K562 (cell line): ENCODE results near the gene IGFBP4.

Source experiments
- SOX6 ChIP-seq: fragments of 450-650 bp; IDR thresholded peaks from 2 replicates; pipeline ENCODE4 v1.6.1; 2014; ENCODE audit warnings: mild to moderate bottlenecking
- ZFPM2 ChIP-seq: fragments of 250-450 bp; sonication (Bioruptor Pico); IDR thresholded peaks from 2 replicates; pipeline ENCODE4 v1.5.1; 2022; ENCODE audit warnings: mild to moderate bottlenecking
- TF ChIP-seq, protein P1 (sequence below), 3 experiments: IDR thresholded peaks in 2 of 3; conservative IDR thresholded peaks in 1 of 3; 2 replicates each; pipeline ENCODE4 v1.5.1; 2011 to 2012; ENCODE audit warnings: low read length in 3 of 3, mild to moderate bottlenecking in 3 of 3, control low read depth in 2 of 3, improper control_type of control experiment in 1 of 3, inconsistent platforms in 1 of 3, low read depth in 1 of 3, mixed read lengths in 1 of 3, moderate library complexity in 1 of 3; ENCODE audit not compliant: insufficient read depth in 2 of 3

GRCh38 chr17:40456396-40456951 lies 13.2 kb downstream of the IGFBP4 start:
- TF ChIP-seq ZFPM2 (no peak), SOX6 (no peak)
- TF ChIP-seq, protein P1, sequence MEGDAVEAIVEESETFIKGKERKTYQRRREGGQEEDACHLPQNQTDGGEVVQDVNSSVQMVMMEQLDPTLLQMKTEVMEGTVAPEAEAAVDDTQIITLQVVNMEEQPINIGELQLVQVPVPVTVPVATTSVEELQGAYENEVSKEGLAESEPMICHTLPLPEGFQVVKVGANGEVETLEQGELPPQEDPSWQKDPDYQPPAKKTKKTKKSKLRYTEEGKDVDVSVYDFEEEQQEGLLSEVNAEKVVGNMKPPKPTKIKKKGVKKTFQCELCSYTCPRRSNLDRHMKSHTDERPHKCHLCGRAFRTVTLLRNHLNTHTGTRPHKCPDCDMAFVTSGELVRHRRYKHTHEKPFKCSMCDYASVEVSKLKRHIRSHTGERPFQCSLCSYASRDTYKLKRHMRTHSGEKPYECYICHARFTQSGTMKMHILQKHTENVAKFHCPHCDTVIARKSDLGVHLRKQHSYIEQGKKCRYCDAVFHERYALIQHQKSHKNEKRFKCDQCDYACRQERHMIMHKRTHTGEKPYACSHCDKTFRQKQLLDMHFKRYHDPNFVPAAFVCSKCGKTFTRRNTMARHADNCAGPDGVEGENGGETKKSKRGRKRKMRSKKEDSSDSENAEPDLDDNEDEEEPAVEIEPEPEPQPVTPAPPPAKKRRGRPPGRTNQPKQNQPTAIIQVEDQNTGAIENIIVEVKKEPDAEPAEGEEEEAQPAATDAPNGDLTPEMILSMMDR (IDR thresholded peaks at IDR 0.05 in 2 of 3, conservative IDR thresholded peaks at IDR 0.05 in 1 of 3; ENCODE audit: insufficient read depth in 2 of 3, low read depth in 1 of 3, low read length in 3 of 3), result no peak
